GM19023 (cell line): Measurements from ENCODE around the gene GRIA2.
"Not testable (repeated sequence)": the region's sequence is repeated elsewhere in the genome, so short reads cannot be mapped to it uniquely, and the experiment has no call there.

Experiments
- ATAC-seq: cut with Tn5 transposase; IDR thresholded peaks from one replicate; pipeline ENCODE4 v1.9.1; 2021; ENCODE audit warnings: mild to moderate bottlenecking, moderate library complexity; ENCODE audit not compliant: unreplicated experiment

The GRIA2 gene

GRCh38 chr4:157258165-157258564 is 37.6 kb downstream of the GRIA2 start:
- ATAC-seq, result not testable (repeated sequence)

GRCh38 chr4:157265281-157265680 is 44.8 kb downstream of the GRIA2 start:
- no peak for ATAC-seq

GRCh38 chr4:157270108-157270507 is 49.6 kb downstream of the GRIA2 start:
- ATAC-seq, result no peak

- ATAC-seq, result no peak
Measured at GRCh38 chr4:157270552-157270951, 50.0 kb downstream of the GRIA2 start.

GRCh38 chr4:157271166-157271869 is 50.8 kb downstream of the GRIA2 start:
- no peak for ATAC-seq

- ATAC-seq, result no peak
Measured at GRCh38 chr4:157280673-157281072, 60.1 kb downstream of the GRIA2 start.

- no peak for ATAC-seq
Measured at GRCh38 chr4:157282019-157282418, 61.5 kb downstream of the GRIA2 start.

- ATAC-seq, result no peak
Measured at GRCh38 chr4:157287445-157287844, 66.9 kb downstream of the GRIA2 start.

GRCh38 chr4:157290622-157291021 is 70.1 kb downstream of the GRIA2 start:
- ATAC-seq, result no peak

GRCh38 chr4:157291071-157291470 is 70.5 kb downstream of the GRIA2 start:
- ATAC-seq, result no peak

- ATAC-seq, result no peak
Measured at GRCh38 chr4:157293673-157294072, 73.1 kb downstream of the GRIA2 start.

- no peak for ATAC-seq
Measured at GRCh38 chr4:157294575-157294974, 74.0 kb downstream of the GRIA2 start.

- no peak for ATAC-seq
Measured at GRCh38 chr4:157300701-157301100, 80.2 kb downstream of the GRIA2 start.

GRCh38 chr4:157303471-157303960 is 83.0 kb downstream of the GRIA2 start:
- no peak for ATAC-seq

- ATAC-seq, result no peak
Measured at GRCh38 chr4:157304769-157305168, 84.2 kb downstream of the GRIA2 start.

- no peak for ATAC-seq
Measured at GRCh38 chr4:157312702-157313101, 92.2 kb downstream of the GRIA2 start.

GRCh38 chr4:157314906-157315305 is 94.4 kb downstream of the GRIA2 start:
- ATAC-seq, result no peak

- ATAC-seq, result no peak
Measured at GRCh38 chr4:157315968-157316367, 95.4 kb downstream of the GRIA2 start.

- ATAC-seq, result no peak
Measured at GRCh38 chr4:157320092-157320491, 99.6 kb downstream of the GRIA2 start.

- ATAC-seq, result no peak
Measured at GRCh38 chr4:157327666-157328065, 107.1 kb downstream of the GRIA2 start.

- no peak for ATAC-seq
Measured at GRCh38 chr4:157357887-157358286, 137.4 kb downstream of the GRIA2 start.

GRCh38 chr4:157358439-157358838 is 137.9 kb downstream of the GRIA2 start:
- no peak for ATAC-seq

GRCh38 chr4:157358851-157359250 is 138.3 kb downstream of the GRIA2 start:
- no peak for ATAC-seq
